HCT116 (cell line): ENCODE results near the gene THRAP3. TPM values are rescaled to one million over a fixed set of nuclear protein-coding genes. Genes with fewer than 3 reads are reported as not detected.

ENCODE experiments used
- ATAC-seq: fragments of 200-7000 bp; cut with Tn5 transposase; 2 replicates; pipeline ENCODE4 v1.9.1; 2020; ENCODE audit warnings: mild to moderate bottlenecking, moderate library complexity
- BruUV-seq: library from RNA; stranded (reverse); fragments of 400-500 nt; replicated peaks from 2 replicates; lab custom pipeline; 2021; lab: Mats Ljungman, UMichigan
- CTCF ChIA-PET: fragments of 300-600 bp; sonication (Branson Sonifier 250); formaldehyde crosslinking; loops from one replicate; lab custom pipeline; 2021; ENCODE audit warnings: antibody characterized with exemption; lab: Charles Lee
- POLR2A ChIA-PET: fragments of 300-600, 350-600 bp; sonication (Branson Sonifier 250); formaldehyde crosslinking; loops from one replicate; lab custom pipeline; 2021; ENCODE audit warnings: antibody characterized with exemption; lab: Charles Lee
- RAD21 ChIA-PET, 2 experiments: fragments of 300-600 bp; sonication (Branson Sonifier 250); formaldehyde crosslinking; loops; one replicate each; lab custom pipeline; 2023; ENCODE audit warnings: low total read pairs in 2 of 2; ENCODE audit not compliant: uncharacterized antibody in 2 of 2, unreplicated experiment in 2 of 2, low non-redundant PET in 1 of 2; lab: Charles Lee
- DNase-seq: peaks from one replicate; pipeline ENCODE4 v3.0.0-alpha.2; 2010; ENCODE audit warnings: low read depth, low spot score
- H2AFZ ChIP-seq: fragments of 200-600 bp; shearing (Covaris generic), sonication (generic); 2 replicates; pipeline ENCODE4 v1.6.1; 2017; ENCODE audit warnings: low read depth, mixed run types, mixed read lengths, antibody characterized with exemption, low read length; ENCODE audit not compliant: poor library complexity, severe bottlenecking
- H3K27ac ChIP-seq: 2 replicates; pipeline ENCODE4 v1.5.1; 2012; ENCODE audit warnings: low read depth, low read length
- H3K27me3 ChIP-seq: fragments of 200-600 bp; sonication (generic); 2 replicates; pipeline ENCODE4 v1.6.1; 2016; ENCODE audit warnings: mixed run types, low read length, mixed read lengths; ENCODE audit not compliant: insufficient read depth
- H3K36me3 ChIP-seq, 2 experiments: fragments of 200-500 bp in 1 of 2; fragments of 200-600 bp in 1 of 2; sonication (Bioruptor generic) in 1 of 2; sonication (generic) in 1 of 2; 2 replicates each; pipeline versions ENCODE4 v1.5.1 to v1.6.1; 2014 to 2016; ENCODE audit warnings: low read length in 2 of 2, inconsistent platforms in 1 of 2, mixed read lengths in 1 of 2, mixed run types in 1 of 2; ENCODE audit not compliant: insufficient read depth in 2 of 2, control insufficient read depth in 1 of 2
- H3K4me1 ChIP-seq, 2 experiments: fragments of 200-600 bp in 1 of 2; sonication (generic) in 1 of 2; 2 replicates each; pipeline versions ENCODE4 v1.5.1 to v1.6.1; 2012 to 2017; ENCODE audit warnings: low read length in 2 of 2, inconsistent platforms in 1 of 2, mild to moderate bottlenecking in 1 of 2, mixed read lengths in 1 of 2, mixed run types in 1 of 2, moderate library complexity in 1 of 2; ENCODE audit not compliant: insufficient read depth in 2 of 2, control insufficient read depth in 1 of 2
- H3K4me2 ChIP-seq: fragments of 200-600 bp; sonication (generic); 2 replicates; pipeline ENCODE4 v1.6.1; 2017; ENCODE audit warnings: mixed run types, low read length, mixed read lengths
- H3K4me3 ChIP-seq, 2 experiments: fragments of 200-600 bp in 1 of 2; sonication (generic) in 1 of 2; replicated peaks in 1 of 2; 2 replicates each; pipeline ENCODE4 v1.5.1; 2011 to 2016; ENCODE audit warnings: low read length in 2 of 2, control low read depth in 1 of 2, low read depth in 1 of 2, mild to moderate bottlenecking in 1 of 2, mixed read lengths in 1 of 2, mixed run types in 1 of 2
- H3K79me2 ChIP-seq: fragments of 200-600 bp; sonication (generic); 2 replicates; pipeline ENCODE4 v1.6.1; 2017; ENCODE audit warnings: mild to moderate bottlenecking, mixed run types, low read length, moderate library complexity, mixed read lengths; ENCODE audit not compliant: insufficient read depth
- H3K9ac ChIP-seq: fragments of 200-600 bp; sonication (generic); 2 replicates; pipeline ENCODE4 v1.6.1; 2016; ENCODE audit warnings: low read length, mixed read lengths
- H3K9me2 ChIP-seq: fragments of 200-600 bp; sonication (generic), shearing (Covaris generic); 2 replicates; pipeline ENCODE4 v1.6.1; 2017; ENCODE audit warnings: mixed run types, mild to moderate bottlenecking, moderate library complexity; ENCODE audit not compliant: insufficient read depth
- H3K9me3 ChIP-seq, 2 experiments: fragments of 200-500 bp in 1 of 2; fragments of 200-600 bp in 1 of 2; sonication (Bioruptor generic) in 1 of 2; sonication (generic) in 1 of 2; 2 replicates each; pipeline ENCODE4 v1.6.1; 2014 to 2017; ENCODE audit warnings: low read length in 2 of 2, mixed read lengths in 2 of 2, inconsistent platforms in 1 of 2, low read depth in 1 of 2, mild to moderate bottlenecking in 1 of 2, mixed run types in 1 of 2, moderate library complexity in 1 of 2; ENCODE audit not compliant: control insufficient read depth in 1 of 2, insufficient read depth in 1 of 2
- H4K20me1 ChIP-seq: fragments of 200-600 bp; sonication (generic), shearing (Covaris generic); 2 replicates; pipeline ENCODE4 v1.6.1; 2017; ENCODE audit warnings: mixed run types, mild to moderate bottlenecking, moderate library complexity; ENCODE audit not compliant: insufficient read depth
- ATF3 ChIP-seq: IDR thresholded peaks from 2 replicates; pipeline ENCODE4 v1.6.1; 2012
- CBX3 ChIP-seq: IDR thresholded peaks from 2 replicates; pipeline ENCODE4 v1.6.1; 2012; ENCODE audit warnings: low read depth
- ELF1 ChIP-seq: IDR thresholded peaks from 2 replicates; pipeline ENCODE4 v1.6.1; 2012; ENCODE audit warnings: low read depth, borderline replicate concordance
- MAX ChIP-seq: IDR thresholded peaks from 2 replicates; pipeline ENCODE4 v1.6.1; 2012
- POLR2A ChIP-seq: IDR thresholded peaks from 2 replicates; pipeline ENCODE4 v1.7.0; 2011; ENCODE audit warnings: borderline replicate concordance; ENCODE audit not compliant: insufficient read depth, insufficient read length; ENCODE audit errors: extremely low read depth
- REST ChIP-seq: IDR thresholded peaks from 2 replicates; pipeline ENCODE4 v1.6.1; 2012; ENCODE audit warnings: low read depth
- SIN3A ChIP-seq: IDR thresholded peaks from 2 replicates; pipeline ENCODE4 v1.6.1; 2012; ENCODE audit warnings: low read depth
- SP1 ChIP-seq: IDR thresholded peaks from 2 replicates; pipeline ENCODE4 v1.6.1; 2012; ENCODE audit warnings: low read depth
- SRF ChIP-seq: IDR thresholded peaks from 2 replicates; pipeline ENCODE4 v1.6.1; 2012; ENCODE audit warnings: low read depth
- TCF7L2 ChIP-seq: IDR thresholded peaks from 2 replicates; pipeline ENCODE4 v1.7.0; 2011; ENCODE audit warnings: borderline replicate concordance, inconsistent platforms; ENCODE audit not compliant: insufficient read depth, insufficient read length; ENCODE audit errors: extremely low read depth
- ZBTB33 ChIP-seq: IDR thresholded peaks from 2 replicates; pipeline ENCODE4 v1.6.1; 2011; ENCODE audit warnings: mild to moderate bottlenecking, low read length, moderate library complexity; ENCODE audit not compliant: insufficient replicate concordance; ENCODE audit errors: extremely low read depth
- ZNF274 ChIP-seq: fragments of 200-500 bp; sonication (Bioruptor generic); IDR thresholded peaks from 2 replicates; pipeline ENCODE4 v1.6.1; 2014; ENCODE audit warnings: mild to moderate bottlenecking, low read depth, low read length, inconsistent platforms
- intact Hi-C: fragments of 100-400 bp; cut with micrococcal nuclease; formaldehyde crosslinking; loops from 2 replicates; pipeline ENCODE4 v1.10.0; 2022
- total RNA-seq: library from RNA; stranded (reverse); gene quantifications from one replicate; pipeline ENCODE4 v1.2.1, GENCODE V29; 2021; ENCODE audit not compliant: unreplicated experiment

The THRAP3 gene
- total RNA-seq, 1 experiment from 2014 or later, result 144 TPM

- Histone ChIP-seq H2AFZ (no peak overlapping the region), H4K20me1 (no peaks in the 10 kb centered on the region), H3K36me3 (peaks cover 5% of the 10 kb centered on the region in 2 experiments; a peak in 2 of 4 replicates), H3K9me2 (no peaks in the 10 kb centered on the region), H3K4me3 (no peak overlapping the region), H3K9ac (no peak overlapping the region), H3K27me3 (no peaks in the 10 kb centered on the region), H3K27ac (no peak overlapping the region), H3K4me2 (no peak overlapping the region), H3K79me2 (no peaks in the 10 kb centered on the region), H3K4me1 (peaks cover 0 to 6% of the 10 kb centered on the region in 2 experiments; a peak in 1 of 4 replicates)
- ATAC-seq, result no peak
- RAD21 ChIA-PET, result interaction anchor here (0.6 to 1.0 kb wide), 2 partner anchors 59 to 77 kb away, joined by 3 to 4 read pairs; no protein-coding TSS in a partner anchor
- intact Hi-C loops, result loop anchor here (1.0 kb wide), 1 partner anchor 80 kb away; no protein-coding TSS in a partner anchor
- DNase-seq, result no peak
- TF ChIP-seq SP1, result no peak
- TF ChIP-seq TCF7L2, result no peak
- no peak for TF ChIP-seq POLR2A
- TF ChIP-seq ATF3, result no peak
- no peak for TF ChIP-seq MAX
- TF ChIP-seq ZNF274, result no peak
- TF ChIP-seq SRF, result no peak
- TF ChIP-seq SIN3A, result no peak
- TF ChIP-seq ZBTB33, result no peak
- TF ChIP-seq ELF1, result no peak
- no peak for TF ChIP-seq REST
- no peak for TF ChIP-seq CBX3
- TF ChIP-seq, all 23 proteins: peak for 0
- ChIA-PET CTCF (interaction anchor here (0.6 to 1.9 kb wide), 6 partner anchors 9 to 192 kb away, joined by 3 to 8 read pairs (median 6); partner anchors contain the start of gene TRAPPC3), POLR2A (no interaction called here)
- no peaks in the 10 kb centered on the region for H3K9me3 ChIP-seq
- no TSS peak for BruUV-seq
These were observed 117.5 kb downstream of the THRAP3 start for GRCh38 chr1:36341626-36342320.
